ENCODE results near the gene DLG2. TPM values are rescaled to one million over a fixed set of nuclear protein-coding genes. Genes with fewer than 3 reads are reported as not detected.

The DLG2 gene
- total and polyA plus RNA-seq, 2 of the 4 experiments (the other 2 are of a cell fraction): 0.31 to 0.36 TPM

- Histone ChIP-seq H3K56ac (ENCODE audit: extremely low read depth, insufficient read depth, low read length) (no peak overlapping the region), H3K79me1 (ENCODE audit: low read depth in 1 of 2, low read length in 2 of 2) (no peaks in the 10 kb centered on the region), H2BK20ac (ENCODE audit: low read depth, low read length) (no peak overlapping the region), H4K5ac (ENCODE audit: low read depth, low read length) (no peak overlapping the region), H4K8ac (ENCODE audit: low read depth in 2 of 2, low read length in 2 of 2) (no peak overlapping the region), H3K4me2 (ENCODE audit: low read depth, low read length) (no peak overlapping the region), H4K20me1 (ENCODE audit: insufficient read depth, low read length) (no peaks in the 10 kb centered on the region), H3K14ac (replicated peaks; ENCODE audit: low read depth, low read length) (no peak overlapping the region), H3K9me1 (ENCODE audit: insufficient read depth, low read length) (no peaks in the 10 kb centered on the region), H3K9me3 (ENCODE audit: control insufficient read depth, insufficient read depth, low read length) (no peaks in the 10 kb centered on the region), H2BK120ac (ENCODE audit: low read depth, low read length) (no peak overlapping the region), H3K4me1 (ENCODE audit: control insufficient read depth, insufficient read depth, low read length) (no peaks in the 10 kb centered on the region), H2AK5ac (ENCODE audit: low read depth, low read length) (no peak overlapping the region), H2BK5ac (ENCODE audit: low read depth, low read length, poor library complexity, severe bottlenecking) (no peak overlapping the region), H2BK15ac (ENCODE audit: low read depth, low read length) (no peak overlapping the region), H3K18ac (ENCODE audit: low read depth, low read length) (no peak overlapping the region), H3K23ac (ENCODE audit: low read depth, low read length) (no peak overlapping the region), H2AK9ac (replicated peaks; ENCODE audit: low read depth, low read length, poor library complexity) (no peak overlapping the region), H3K27ac (ENCODE audit: insufficient read depth, low read length) (no peak overlapping the region), H3K27me3 (ENCODE audit: control insufficient read depth, insufficient read depth, low read length) (no peaks in the 10 kb centered on the region; the same call in 1 of the 2 replicates), H3K4me3 (ENCODE audit: insufficient read depth, low read depth, low read length) (no peak overlapping the region), H4K91ac (ENCODE audit: insufficient read depth, low read depth, low read length) (no peak overlapping the region), H3K4ac (ENCODE audit: low read depth, low read length) (no peak overlapping the region), H2AFZ (replicated peaks; ENCODE audit: low read length, poor library complexity) (no peak overlapping the region), H3K36me3 (ENCODE audit: control insufficient read depth, insufficient read depth, low read length) (no peaks in the 10 kb centered on the region), H3K9ac (ENCODE audit: low read depth, low read length) (no peak overlapping the region)
- no TSS peak for BruUV-seq (replicated peaks)
- DNase-seq (no peak), ATAC-seq (ENCODE audit: low read depth) (no peak)
- intact Hi-C loops (cut with micrococcal nuclease) (no loop called here), in situ Hi-C loops (cut with MboI; ENCODE audit: low sequenced_read_pairs) (no loop called here), dilution Hi-C loops (cut with HindIII; ENCODE audit: low sequenced_read_pairs, unreplicated experiment) (no loop called here)
- CTCF ChIA-PET: no interaction called here
- TF ChIP-seq USF2 (IDR thresholded peaks at IDR 0.05; ENCODE audit: low read depth, low read length) (no peak), MAFK (IDR thresholded peaks at IDR 0.05; ENCODE audit: low read depth, low read length) (no peak), BHLHE40 (IDR thresholded peaks at IDR 0.05; ENCODE audit: low read depth, low read length) (no peak), CHD1 (IDR thresholded peaks at IDR 0.05; ENCODE audit: low read depth, low read length) (no peak), MAZ (IDR thresholded peaks at IDR 0.05; ENCODE audit: borderline replicate concordance, low read depth, low read length) (no peak), CTCF (conservative IDR thresholded peaks at IDR 0.05; ENCODE audit: low read depth, low read length) (no peak), MXI1 (IDR thresholded peaks at IDR 0.05; ENCODE audit: borderline replicate concordance, low read depth, low read length) (no peak), RFX5 (IDR thresholded peaks at IDR 0.05; ENCODE audit: low read depth, low read length) (no peak), NFE2L2 (IDR thresholded peaks at IDR 0.05; ENCODE audit: low read depth, low read length) (no peak), RAD21 (IDR thresholded peaks at IDR 0.05; ENCODE audit: low read length) (no peak), POLR2A (IDR thresholded peaks at IDR 0.05; ENCODE audit: low read depth, low read length) (no peak), FOS (IDR thresholded peaks at IDR 0.05; ENCODE audit: low read depth, low read length) (no peak), RCOR1 (IDR thresholded peaks at IDR 0.05; ENCODE audit: insufficient replicate concordance, low read length) (no peak), CEBPB (IDR thresholded peaks at IDR 0.05; ENCODE audit: low read depth, low read length) (no peak), SMC3 (IDR thresholded peaks at IDR 0.05; ENCODE audit: low read depth, low read length) (no peak)
- TF ChIP-seq, protein P1, sequence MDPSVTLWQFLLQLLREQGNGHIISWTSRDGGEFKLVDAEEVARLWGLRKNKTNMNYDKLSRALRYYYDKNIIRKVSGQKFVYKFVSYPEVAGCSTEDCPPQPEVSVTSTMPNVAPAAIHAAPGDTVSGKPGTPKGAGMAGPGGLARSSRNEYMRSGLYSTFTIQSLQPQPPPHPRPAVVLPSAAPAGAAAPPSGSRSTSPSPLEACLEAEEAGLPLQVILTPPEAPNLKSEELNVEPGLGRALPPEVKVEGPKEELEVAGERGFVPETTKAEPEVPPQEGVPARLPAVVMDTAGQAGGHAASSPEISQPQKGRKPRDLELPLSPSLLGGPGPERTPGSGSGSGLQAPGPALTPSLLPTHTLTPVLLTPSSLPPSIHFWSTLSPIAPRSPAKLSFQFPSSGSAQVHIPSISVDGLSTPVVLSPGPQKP (IDR thresholded peaks at IDR 0.05; ENCODE audit: borderline replicate concordance, low read depth, low read length): no peak
- 83% methylated on average over 1 of the region's 8 CpGs; no CpG with 5 or more reads in 1 of the 2 experiments for WGBS, 2 experiments (ENCODE audit: extremely low coverage in 2 of 2, insufficient read length in 1 of 2)
- POLR2A ChIA-PET (ENCODE audit: unreplicated experiment): no interaction called here
These were observed 2146.9 kb downstream of the DLG2 start for GRCh38 chr11:83480251-83480650.

Data from IMR-90 (cell line).